CD4-positive, alpha-beta T cell treated with Interleukin-6 at 100 ng/mL for 8 hours (primary cell): ENCODE data around the gene CHGA.

ENCODE experiments used
- DNase-seq: peaks from one replicate; pipeline ENCODE4 v3.0.0-alpha.2; 2020; ENCODE audit warnings: mixed read lengths, low spot score

The CHGA gene

GRCh38 chr14:92945544-92945943, 22.6 kb downstream of the CHGA start:
- DNase-seq: no peak

- DNase-seq: no peak
Observed at GRCh38 chr14:92945959-92946846, 23.3 kb downstream of the CHGA start.

DNA sequence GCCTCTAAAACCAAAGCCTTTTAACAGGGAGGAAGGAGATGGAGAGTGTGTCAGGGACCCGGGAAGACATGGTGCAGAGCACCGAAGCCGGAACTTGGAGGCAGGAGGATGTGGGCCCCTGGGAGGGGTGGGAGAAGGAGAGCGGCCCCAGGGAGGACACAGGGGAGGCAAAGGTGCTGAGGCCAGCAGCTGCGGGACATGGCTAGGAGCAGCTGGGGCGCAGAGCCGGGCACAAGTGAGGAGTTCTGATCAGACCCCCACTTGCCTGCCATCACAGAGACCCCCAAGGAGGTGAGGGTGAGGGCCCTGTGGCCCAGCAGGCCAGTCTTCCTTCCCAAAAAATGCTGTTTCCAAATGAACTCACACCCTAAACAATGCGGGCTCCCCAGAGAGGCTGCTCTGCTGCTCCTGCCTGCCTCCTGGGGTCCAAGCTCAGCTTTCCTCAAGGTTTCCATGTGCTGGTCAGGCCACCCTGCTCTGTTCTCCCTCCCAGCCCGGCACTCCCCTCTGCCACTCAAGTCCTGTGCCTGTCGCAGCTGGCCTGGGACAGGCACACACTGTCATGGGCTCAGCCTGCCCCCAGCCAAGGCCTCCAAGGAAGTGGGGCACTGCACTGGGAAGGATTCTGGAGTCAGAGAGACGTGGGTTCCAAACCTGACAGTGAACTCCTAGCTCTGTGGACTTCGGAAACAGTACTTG, 24.0 kb downstream of the CHGA start:
- DNase-seq: no peak

DNA sequence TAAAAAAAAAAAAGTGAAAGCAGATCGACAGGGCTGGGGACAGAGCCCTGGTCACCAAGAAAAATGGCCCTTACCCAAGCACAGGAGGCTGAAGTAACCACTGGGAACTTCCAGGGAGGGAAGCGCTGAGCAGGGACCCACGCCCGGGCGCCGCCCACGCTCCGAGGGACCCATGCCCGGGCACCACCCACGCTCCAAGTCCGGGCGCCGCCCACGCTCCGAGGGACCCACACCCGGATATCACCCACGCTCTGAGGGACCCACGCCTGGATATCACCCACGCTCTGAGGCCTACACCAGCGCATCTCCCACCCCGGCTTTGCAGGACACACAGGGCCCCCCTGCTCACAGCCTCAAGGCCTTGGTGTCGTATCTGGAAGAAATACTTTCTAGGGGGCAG, 25.7 kb downstream of the CHGA start:
- no peak for DNase-seq

DNA sequence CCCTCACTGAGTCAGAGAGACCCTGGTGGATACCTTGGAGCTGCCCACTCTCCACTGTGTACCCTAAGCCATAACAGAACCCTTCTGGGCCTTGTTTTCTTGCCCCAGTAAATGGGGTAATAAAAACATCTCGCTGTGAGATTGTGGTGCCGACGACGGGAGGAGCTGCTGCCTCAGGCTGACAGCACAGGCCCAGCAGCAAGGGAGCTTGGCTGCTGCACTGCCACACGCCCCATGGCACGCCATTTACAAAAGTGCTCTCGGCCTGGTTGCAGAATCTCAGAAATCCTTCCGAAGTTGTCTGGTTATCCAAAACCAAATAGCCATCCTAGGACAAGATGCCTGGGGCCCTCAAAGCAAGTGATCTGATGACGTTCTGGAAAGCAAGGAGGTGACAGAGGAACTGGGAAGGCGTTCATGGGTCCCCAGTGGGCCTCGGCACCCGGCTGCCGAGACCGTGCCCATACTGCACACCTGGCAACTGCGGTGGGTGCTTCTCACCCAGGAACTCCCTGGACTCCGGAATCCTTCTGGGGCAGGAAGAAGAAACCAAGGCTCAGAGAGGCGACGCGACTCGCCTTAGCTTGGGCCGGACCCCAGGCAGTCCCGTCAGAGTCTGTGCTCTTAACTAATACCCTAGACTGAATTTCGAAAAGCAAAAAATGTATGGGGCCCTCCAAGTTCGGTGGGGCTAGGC, 26.7 kb downstream of the CHGA start:
- no peak for DNase-seq

GRCh38 chr14:92950193-92950540, 27.2 kb downstream of the CHGA start:
- DNase-seq: no peak

DNA sequence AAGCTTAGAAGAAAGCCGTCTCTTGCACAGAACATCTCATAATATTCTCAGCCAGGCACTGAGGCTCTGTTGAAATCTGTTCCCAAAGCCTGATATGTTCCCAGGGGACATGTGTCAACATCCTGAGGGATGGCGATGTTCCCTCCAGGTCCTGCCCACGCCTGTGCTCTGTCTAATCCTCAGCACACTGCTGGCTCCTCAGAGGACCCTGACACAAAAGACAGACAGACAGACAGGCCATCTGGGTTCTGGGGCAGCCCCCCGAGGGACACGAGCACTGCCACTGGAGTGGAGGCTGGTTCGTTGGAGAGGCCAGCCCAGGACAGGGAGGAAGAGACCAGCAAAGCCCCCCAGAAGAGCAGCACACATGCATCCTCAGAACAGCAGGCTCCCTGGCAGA, 27.8 kb downstream of the CHGA start:
- no peak for DNase-seq

DNA sequence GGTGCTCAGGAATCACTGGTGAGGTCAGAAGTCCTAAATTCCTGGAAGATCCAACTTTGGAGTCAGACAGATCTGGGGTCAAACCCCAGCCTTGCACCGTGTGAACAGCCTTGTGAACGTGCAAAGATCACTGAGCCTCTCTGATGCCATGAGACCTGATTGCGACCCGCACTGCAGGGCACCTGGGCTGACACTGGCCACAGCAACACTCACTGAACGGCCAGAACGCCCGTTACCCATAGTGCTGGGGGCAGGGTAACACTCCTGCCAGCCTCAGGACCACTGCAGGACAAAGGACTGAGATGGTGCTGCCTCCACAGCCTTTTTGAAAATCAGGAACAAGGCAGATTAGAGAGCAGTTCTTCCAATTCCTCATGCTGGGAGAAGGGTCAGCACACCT, 28.3 kb downstream of the CHGA start:
- no peak for DNase-seq

DNA sequence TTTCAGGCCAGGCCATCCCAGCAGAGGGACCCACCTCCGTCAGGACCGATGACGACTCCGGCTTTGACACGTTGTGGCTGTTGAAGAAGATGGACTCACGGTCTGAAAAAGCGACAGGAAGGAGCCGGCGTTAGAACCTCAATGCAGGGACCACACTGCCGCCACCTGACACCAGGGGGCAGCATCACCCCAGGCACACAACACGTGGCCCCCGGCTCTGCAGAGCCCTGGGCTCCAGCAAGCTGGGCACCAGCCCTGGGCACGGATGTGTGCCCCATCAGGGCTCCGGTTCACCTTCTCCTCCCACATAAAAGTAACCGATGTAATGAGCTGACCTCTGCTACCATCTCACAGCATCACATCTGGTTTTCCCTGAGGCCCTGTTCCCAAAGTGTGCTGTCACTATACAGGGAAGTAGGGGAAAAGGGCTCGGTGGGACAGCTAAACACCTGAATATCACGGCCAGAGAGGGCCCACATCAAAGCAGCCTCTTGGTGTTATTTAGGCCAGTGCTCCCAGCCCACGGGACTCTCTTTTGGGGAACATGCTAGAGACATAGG, 29.0 kb downstream of the CHGA start:
- DNase-seq: peak; percentile 75

- DNase-seq: no peak
Observed at GRCh38 chr14:92952481-92953298, 29.7 kb downstream of the CHGA start.

DNA sequence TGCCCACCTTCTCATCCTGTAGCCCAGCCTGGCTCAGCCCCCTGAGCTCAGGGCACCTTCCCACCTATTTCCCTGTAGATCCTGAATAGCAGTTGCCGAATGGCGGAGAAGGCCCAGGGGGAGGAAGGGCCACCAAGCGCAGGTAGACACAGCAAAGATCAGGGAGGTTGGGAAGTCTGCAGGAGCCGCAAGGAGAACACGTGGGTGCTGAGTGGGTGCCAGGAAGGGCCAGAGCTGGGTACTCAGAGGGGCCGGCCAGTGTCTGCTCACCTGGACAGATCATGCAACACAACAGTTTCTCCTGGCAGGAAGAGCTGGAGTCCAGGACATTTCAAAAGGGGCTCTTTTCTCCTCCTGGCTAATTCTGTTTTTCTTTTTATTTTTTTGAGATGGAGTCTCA, 30.6 kb downstream of the CHGA start:
- no peak for DNase-seq

DNA sequence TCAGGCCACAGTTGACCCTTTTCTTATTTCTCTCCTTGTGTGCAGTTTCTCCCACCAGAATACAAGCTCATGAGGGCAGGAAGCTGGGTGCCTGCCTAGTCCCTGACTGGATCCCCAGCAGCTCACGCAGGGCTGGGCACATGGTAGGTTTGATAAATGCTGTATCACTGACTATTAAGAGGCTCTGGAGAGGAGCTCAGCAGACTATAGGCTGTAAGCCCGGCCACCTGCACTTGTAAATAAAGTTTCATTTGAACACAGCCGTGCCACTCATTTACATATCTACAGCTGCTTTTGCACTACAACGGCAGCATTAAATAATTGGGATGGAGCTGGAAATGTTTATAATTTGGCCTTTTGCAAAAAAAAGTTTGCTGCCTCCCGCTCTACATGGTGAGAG, 32.0 kb downstream of the CHGA start:
- no peak for DNase-seq

GRCh38 chr14:92955381-92955780, 32.4 kb downstream of the CHGA start:
- DNase-seq: no peak

DNA sequence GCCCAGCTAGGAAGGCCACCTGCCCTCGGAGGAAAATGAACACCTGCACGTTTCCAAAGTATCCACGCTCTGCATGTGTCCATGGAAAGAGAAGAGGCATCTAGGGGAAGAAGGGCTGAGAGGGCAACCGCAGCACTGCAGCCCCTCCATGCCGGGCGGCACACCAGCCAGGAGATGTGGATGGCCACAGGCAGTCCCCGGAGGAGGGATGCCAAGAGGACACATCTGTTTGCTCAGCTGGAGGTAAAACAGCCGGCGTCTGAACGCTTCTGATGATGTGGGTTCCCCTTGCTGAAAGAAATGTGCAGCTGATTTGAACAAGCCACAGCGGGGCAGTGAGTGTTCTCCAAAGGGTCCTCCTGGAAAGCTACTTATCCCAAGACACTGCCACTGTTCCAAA, 34.0 kb downstream of the CHGA start:
- DNase-seq: no peak

DNA sequence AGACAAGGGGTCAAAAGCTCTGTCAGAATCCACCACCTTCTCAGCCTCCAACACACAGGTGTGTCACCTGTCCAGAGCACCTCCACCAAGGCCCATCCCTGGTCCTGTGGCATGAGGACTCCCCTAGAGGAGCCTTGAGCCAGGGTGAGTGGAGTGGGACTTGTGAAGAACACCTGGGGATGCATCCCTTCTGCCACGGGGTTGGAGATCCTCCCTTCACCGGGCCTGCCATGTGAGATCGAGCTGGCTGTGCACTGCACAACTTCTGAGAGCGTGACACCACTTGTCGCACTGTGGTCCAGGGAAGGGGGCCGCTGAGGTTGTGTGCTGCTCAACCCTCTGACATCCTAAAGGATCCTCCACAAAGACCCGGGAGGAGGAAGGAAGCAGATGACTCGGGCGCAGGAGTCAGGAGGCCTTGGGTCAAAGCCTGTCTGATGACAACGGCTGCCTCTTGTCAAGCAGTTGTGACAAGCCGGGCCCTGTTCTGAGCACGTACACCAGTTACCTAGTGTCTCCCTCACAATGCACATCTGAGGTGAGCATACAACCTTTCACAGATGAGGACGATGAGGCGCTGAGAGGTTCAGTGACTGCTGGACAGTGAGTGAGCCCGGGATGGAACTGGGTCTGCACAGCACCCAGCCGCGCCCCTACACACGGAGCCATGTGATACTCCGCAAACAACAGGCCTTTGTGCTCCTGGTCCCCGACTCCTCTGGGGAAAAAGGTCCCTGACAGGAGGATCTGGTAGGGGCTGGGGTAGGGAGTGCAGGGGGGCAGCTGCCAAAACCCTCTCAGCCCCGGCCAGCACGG, 35.6 kb downstream of the CHGA start:
- no peak for DNase-seq

- DNase-seq: no peak
Observed at GRCh38 chr14:92959189-92959531, 36.2 kb downstream of the CHGA start.

GRCh38 chr14:92959761-92960680, 37.1 kb downstream of the CHGA start:
- DNase-seq: no peak

DNA sequence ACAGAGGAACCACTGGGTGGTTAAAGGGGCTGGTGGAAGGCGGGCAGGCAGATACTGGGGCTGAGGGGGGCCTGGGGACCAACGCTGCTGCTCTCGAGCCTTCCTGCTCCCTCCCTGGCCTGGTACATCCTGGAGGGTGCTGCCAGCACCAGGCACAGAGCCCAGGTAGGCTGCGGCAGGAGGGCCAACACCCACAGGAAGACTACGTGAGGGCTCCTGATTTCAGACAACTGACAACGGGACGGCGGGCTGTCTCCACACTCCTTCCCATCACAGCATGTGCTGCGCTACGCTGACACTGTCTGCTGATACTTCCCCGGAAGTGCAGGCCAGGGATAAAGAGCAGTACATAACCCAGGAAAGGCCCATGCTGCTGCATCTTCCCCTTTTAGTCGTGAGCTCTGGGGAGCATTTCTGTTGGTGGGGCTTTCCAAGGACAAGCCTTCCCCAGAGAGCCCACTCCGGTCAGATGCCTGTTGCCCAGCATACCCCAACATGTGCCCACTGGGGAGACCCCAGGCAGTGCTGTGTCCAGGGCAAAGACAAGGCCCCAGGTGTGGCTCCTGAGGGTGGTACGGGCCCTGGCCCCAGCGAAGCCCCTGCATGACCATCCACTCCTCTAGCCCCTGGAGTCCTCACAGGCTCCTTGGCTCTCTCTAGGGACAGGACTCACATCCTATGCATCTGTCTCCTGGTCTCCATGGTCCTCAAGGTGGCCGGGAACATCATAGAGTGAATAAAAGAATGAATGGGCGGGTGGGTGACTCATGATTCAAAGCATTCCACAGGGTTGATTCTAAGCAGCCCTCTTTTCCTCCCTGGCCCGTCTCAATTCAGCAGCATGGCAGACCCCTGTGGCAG, 38.0 kb downstream of the CHGA start:
- no peak for DNase-seq

GRCh38 chr14:92961567-92961855, 38.6 kb downstream of the CHGA start:
- no peak for DNase-seq
